Liver (tissue), 3 donors: Measurements from ENCODE around the gene TCTA.

Experiments
- RAD21 ChIP-seq, 2 donors: IDR thresholded peaks; 2 replicates each; pipeline ENCODE4 v1.6.1; 2016; ENCODE audit warnings: antibody characterized with exemption in 2 of 2, mild to moderate bottlenecking in 2 of 2
- TF ChIP-seq, protein P1 (sequence below): IDR thresholded peaks from 2 replicates; pipeline ENCODE4 v1.6.1; 2016; ENCODE audit warnings: antibody characterized with exemption
- TF ChIP-seq, protein P2 (sequence below): fragments of 150-350 bp; IDR thresholded peaks from 2 replicates; pipeline ENCODE4 v1.5.1; 2017; ENCODE audit warnings: improper control_type of control experiment, low read depth, low read length; ENCODE audit not compliant: missing input control
- donor health status: healthy.
- donor health status: healthy.

DNA sequence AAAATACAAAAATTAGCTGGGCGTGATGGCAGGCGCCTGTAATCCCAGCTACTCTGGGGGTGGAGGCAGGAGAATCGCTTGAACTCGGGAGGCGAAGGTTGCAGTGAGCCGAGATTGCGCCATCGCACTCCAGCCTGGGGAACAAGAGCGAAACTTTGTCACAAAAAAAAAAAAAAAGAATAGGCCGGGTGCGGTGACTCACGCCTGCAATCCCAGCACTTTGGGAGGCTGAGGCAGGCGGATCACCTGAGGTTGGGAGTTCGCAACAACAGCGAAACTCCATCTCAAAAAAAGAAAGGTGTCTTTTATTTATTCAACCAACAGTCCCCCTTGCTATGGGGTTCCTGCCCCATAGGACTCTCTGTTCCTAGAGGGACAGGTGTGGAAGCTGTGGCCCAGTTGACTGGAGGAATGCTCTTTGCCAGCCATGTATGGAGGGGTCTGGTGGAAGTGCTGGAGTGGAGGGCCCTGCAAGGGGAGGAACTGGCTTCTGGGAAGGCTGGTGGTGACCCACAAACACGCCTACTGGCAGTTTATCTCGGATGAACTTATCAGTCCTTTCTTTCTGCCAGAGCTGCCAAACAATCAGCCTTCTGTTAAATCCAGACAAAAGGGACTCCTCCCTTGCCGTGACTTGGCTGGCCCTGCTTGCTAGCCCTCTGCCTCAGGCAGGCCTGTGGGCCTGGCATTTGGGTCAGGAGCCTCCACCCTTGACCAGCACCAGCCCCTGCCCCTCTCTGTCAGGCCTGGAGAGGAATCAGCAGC is 53.2 kb downstream of the TCTA start:
- TF ChIP-seq, protein P1, sequence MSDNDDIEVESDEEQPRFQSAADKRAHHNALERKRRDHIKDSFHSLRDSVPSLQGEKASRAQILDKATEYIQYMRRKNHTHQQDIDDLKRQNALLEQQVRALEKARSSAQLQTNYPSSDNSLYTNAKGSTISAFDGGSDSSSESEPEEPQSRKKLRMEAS = no peak
- TF ChIP-seq, protein P2, sequence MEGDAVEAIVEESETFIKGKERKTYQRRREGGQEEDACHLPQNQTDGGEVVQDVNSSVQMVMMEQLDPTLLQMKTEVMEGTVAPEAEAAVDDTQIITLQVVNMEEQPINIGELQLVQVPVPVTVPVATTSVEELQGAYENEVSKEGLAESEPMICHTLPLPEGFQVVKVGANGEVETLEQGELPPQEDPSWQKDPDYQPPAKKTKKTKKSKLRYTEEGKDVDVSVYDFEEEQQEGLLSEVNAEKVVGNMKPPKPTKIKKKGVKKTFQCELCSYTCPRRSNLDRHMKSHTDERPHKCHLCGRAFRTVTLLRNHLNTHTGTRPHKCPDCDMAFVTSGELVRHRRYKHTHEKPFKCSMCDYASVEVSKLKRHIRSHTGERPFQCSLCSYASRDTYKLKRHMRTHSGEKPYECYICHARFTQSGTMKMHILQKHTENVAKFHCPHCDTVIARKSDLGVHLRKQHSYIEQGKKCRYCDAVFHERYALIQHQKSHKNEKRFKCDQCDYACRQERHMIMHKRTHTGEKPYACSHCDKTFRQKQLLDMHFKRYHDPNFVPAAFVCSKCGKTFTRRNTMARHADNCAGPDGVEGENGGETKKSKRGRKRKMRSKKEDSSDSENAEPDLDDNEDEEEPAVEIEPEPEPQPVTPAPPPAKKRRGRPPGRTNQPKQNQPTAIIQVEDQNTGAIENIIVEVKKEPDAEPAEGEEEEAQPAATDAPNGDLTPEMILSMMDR = no peak
- no peak for TF ChIP-seq RAD21 (IDR thresholded peaks at IDR 0.05)
